GM10266 (cell line): ENCODE data around the gene KCNE1.
A peak's percentile ranks its signal among the peaks of the same experiment; 100 is the strongest.

ENCODE experiments used
- DNase-seq: peaks from one replicate; pipeline ENCODE4 v3.0.0; 2012; ENCODE audit errors: extremely low spot score
- TF ChIP-seq, protein P1 (sequence below): IDR thresholded peaks from 2 replicates; pipeline ENCODE4 v1.5.1; 2012; ENCODE audit warnings: mild to moderate bottlenecking, low read depth; ENCODE audit not compliant: control insufficient read depth, insufficient read depth; ENCODE audit errors: missing control alignments

Gene KCNE1

DNA sequence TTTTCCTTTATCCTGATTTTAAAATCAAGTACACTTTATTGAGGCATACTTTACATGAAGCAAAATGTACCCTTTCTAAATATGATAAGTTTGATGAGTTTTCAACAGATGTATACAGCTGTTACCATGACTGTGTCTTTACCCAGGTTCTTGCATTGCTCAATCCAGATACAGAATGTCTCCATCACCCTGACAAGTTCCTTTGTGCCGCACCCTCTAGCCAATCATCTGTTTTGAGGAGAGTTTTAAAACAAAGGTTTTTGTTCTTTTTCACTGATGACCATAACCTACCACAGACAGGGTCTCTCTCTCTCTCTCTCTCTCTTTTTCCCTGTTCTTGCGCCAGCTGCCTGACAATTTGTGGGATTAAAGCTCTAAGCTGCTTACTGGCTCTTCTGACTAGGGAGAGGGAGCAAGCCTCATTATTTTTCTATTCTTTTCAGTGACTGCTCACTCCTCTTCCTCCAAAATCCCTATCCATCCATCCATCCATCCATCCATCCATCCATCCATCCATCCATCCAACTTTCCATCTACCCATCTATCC is 1.2 kb upstream of the KCNE1 start:
- no peak for DNase-seq

DNA sequence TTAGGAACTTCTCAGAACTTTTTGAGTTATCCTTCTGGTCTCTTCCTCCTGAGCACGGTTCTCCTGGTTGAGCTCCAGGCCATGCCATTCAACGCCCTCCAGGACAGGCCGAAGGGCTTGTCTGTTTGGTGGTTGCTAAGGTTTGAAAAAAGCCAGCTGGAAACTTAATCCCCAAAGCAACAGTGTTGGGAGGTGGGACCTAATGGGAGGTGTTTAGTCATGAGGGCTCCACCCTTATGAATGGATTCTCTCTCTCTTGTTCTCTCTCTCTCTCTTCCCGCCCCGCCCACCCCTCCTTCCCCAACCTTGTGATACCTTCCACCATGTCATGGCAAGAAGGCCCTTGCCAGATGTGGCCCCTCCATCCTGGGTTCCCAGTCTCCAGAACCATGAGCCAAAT is 829 bp downstream of the KCNE1 start:
- DNase-seq, result no peak
- TF ChIP-seq, protein P1, sequence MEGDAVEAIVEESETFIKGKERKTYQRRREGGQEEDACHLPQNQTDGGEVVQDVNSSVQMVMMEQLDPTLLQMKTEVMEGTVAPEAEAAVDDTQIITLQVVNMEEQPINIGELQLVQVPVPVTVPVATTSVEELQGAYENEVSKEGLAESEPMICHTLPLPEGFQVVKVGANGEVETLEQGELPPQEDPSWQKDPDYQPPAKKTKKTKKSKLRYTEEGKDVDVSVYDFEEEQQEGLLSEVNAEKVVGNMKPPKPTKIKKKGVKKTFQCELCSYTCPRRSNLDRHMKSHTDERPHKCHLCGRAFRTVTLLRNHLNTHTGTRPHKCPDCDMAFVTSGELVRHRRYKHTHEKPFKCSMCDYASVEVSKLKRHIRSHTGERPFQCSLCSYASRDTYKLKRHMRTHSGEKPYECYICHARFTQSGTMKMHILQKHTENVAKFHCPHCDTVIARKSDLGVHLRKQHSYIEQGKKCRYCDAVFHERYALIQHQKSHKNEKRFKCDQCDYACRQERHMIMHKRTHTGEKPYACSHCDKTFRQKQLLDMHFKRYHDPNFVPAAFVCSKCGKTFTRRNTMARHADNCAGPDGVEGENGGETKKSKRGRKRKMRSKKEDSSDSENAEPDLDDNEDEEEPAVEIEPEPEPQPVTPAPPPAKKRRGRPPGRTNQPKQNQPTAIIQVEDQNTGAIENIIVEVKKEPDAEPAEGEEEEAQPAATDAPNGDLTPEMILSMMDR, result no peak

More for the DNA sequence above, 1.2 kb upstream of the KCNE1 start:
- TF ChIP-seq, protein P1, result no peak

DNA sequence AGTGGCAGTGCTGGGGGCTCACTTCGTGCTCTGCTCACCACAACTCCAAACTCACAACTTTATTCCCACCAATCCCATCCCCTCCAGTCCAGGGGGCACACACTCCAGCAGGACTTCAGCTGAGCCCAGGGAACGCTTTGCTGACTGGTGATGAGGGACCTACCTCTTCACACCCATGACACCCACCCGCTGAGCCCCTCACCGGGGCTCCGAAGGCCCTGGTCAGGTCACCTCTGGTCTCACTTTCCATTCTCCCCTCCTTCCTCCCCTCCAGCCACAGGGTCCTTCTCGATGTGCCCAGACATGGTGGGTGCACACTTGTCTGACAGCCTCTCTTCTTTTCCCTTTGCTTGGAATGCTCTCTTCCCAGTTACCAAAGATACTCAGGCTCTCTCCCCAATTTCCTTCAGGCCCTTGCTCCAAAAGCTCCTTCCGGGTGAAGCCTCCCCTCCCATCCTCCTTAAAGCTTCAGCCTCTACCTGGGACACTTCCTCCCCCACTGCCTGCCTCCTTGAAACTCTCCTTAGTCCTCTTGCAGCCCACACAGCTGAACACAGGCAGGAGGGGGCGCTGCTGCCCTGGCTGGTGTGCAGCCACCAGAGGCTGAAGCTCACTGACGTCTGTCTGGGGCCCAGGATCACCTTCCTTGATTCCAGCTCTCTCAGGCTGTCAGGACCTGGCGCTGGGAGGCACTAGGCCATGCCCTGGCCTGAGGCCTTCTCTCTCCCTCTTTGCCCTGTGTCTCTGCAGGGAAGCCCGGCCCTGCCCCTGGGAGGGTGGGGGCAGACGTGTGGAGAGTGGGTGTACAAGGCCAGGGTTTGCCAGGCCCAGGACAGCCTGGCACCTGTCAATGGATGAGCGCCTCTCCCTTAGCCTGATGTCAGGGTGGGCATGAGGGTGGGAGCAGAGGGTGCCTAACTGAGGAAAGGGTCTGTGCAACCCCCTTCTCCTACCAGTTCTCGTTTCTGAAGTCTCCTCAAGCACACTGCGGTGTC is 1.6 kb downstream of the KCNE1 start:
- peak; percentile 75 for DNase-seq
- TF ChIP-seq, protein P1, result peak; percentile 91

DNA sequence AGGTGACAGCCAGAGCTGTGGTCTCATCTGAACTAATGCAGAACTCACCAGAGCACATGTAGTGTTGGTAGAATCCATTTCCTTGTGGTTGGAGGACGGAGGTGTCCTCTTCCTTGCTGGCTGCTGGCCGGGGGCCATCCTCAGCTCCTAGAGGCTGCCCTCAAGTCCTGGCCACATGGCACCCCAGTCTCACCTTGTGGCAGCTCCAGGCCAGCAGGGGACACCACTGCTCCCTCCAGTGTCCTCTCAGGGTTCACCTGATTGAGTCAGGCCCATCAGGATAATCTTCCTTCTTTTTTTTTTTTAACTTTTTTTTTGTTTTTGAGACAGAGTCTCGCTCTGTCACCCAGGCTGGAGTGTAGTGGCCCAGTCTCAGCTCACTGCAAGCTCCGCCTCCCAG is 2.9 kb downstream of the KCNE1 start:
- TF ChIP-seq, protein P1, result peak; percentile 53
- DNase-seq, result peak; percentile 23

DNA sequence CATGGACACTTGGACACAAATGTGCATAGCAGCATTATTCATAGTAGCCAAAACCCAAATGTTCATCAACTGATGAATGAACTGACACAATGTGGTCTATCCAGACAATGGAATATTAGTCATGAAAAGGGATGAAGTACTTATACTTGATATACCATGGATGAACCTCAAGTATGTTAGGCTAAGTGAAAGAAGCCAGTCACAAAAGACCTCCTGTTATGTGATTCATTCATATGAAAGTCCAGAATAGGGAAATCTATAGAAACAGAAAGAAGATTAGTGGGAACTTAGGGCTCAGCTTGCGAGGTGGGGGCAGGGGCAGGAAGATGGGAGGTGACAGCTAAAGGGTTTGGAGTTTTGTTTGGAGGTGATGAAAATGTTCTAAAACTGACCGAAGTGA is 7.4 kb downstream of the KCNE1 start:
- TF ChIP-seq, protein P1, result no peak
- DNase-seq, result no peak

DNA sequence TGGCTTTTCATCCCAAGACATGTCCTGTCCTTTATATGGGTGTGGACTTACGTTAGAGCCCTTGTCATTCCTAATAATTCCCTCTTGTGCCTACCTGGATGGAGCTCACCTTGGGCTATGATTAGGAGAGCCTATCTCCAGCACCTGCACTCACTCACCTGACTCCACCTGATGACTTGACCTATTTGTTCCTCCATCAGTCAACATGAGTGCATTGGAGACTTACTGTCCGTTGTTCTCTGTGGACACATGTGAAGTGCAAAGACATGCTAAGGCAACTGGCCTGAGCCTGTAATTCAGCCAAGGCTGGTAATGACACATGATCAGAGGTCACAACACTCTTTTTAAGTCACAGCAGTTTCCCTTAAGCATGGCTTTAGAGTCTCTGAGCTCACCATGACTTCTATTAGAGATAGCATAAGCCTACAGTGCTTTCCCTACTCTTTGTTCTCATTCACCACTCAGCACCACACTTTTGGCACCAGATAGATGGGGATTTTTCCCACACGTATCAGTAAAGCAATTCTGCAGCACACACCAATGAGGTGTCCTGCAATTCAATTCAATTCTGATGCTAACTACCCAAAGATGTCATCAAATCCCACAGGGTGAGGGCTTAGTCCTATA is 9.4 kb downstream of the KCNE1 start:
- TF ChIP-seq, protein P1, result no peak
- DNase-seq, result no peak
